SK-N-SH (cell line): Measurements from ENCODE around the gene NAE1. TPM values are rescaled to one million over a fixed set of nuclear protein-coding genes. Genes with fewer than 3 reads are reported as not detected.

Source experiments
- CTCF ChIA-PET: fragments of 300-600, 350-600 bp; formaldehyde crosslinking; extraction: SDS; loops from one replicate; lab custom pipeline; 2021; lab: Yijun Ruan, JAX
- POLR2A ChIA-PET: fragments of 350-600 bp; sonication (Branson Sonifier 250); formaldehyde crosslinking; extraction: SDS; loops from one replicate; lab custom pipeline; 2020; ENCODE audit warnings: antibody characterized with exemption, inconsistent platforms; lab: Yijun Ruan, JAX
- DNase-seq: peaks from one replicate; pipeline ENCODE4 v3.0.0; 2012
- H2AFZ ChIP-seq: fragments of 200-600 bp; sonication (generic); 2 replicates; pipeline ENCODE4 v1.8.1; 2016; ENCODE audit warnings: antibody characterized with exemption, mild to moderate bottlenecking, low read depth
- H3F3A ChIP-seq: fragments of 200-600 bp; sonication (generic); replicated peaks from 2 replicates; pipeline ENCODE3; 2016; ENCODE audit warnings: antibody characterized with exemption, mild to moderate bottlenecking; ENCODE audit not compliant: insufficient read depth
- H3K27ac ChIP-seq, 2 experiments: fragments of 200-500 bp in 1 of 2; fragments of 200-600 bp in 1 of 2; sonication (Bioruptor generic) in 1 of 2; sonication (generic), shearing (Covaris generic) in 1 of 2; 2 replicates each; pipeline versions ENCODE4 v1.5.1 to v1.6.1; 2014 to 2016; ENCODE audit warnings: low read depth in 2 of 2, inconsistent platforms in 1 of 2, low read length in 1 of 2, mild to moderate bottlenecking in 1 of 2, mixed read lengths in 1 of 2
- H3K27me3 ChIP-seq: fragments of 200-600 bp; sonication (generic), shearing (Covaris generic); 2 replicates; pipeline ENCODE4 v1.6.1; 2016; ENCODE audit warnings: mixed run types; ENCODE audit not compliant: insufficient read depth
- H3K36me3 ChIP-seq, 2 experiments: fragments of 200-500 bp in 1 of 2; fragments of 200-600 bp in 1 of 2; sonication (Bioruptor generic) in 1 of 2; sonication (generic) in 1 of 2; replicated peaks in 1 of 2; 2 replicates each; pipeline versions ENCODE3 to v1.5.1; 2014 to 2016; ENCODE audit warnings: low read length in 1 of 2, mild to moderate bottlenecking in 1 of 2; ENCODE audit not compliant: insufficient read depth in 2 of 2, control insufficient read depth in 1 of 2
- H3K4me1 ChIP-seq, 2 experiments: fragments of 200-500 bp in 1 of 2; fragments of 200-600 bp in 1 of 2; sonication (Bioruptor generic) in 1 of 2; sonication (generic), shearing (Covaris generic) in 1 of 2; 2 replicates each; pipeline versions ENCODE4 v1.5.1 to v1.6.1; 2014 to 2016; ENCODE audit warnings: low read depth in 1 of 2, low read length in 1 of 2, mixed run types in 1 of 2; ENCODE audit not compliant: insufficient read depth in 2 of 2, control insufficient read depth in 1 of 2
- H3K4me2 ChIP-seq: fragments of 200-600 bp; sonication (generic), shearing (Covaris generic); 2 replicates; pipeline ENCODE4 v1.6.1; 2017; ENCODE audit warnings: mixed run types
- H3K4me3 ChIP-seq, 2 experiments: fragments of 200-500 bp in 1 of 2; fragments of 200-600 bp in 1 of 2; sonication (Bioruptor generic) in 1 of 2; sonication (generic), shearing (Covaris generic) in 1 of 2; 2 replicates each; pipeline versions ENCODE4 v1.5.1 to v1.8.1; 2014 to 2016; ENCODE audit warnings: low read depth in 2 of 2, inconsistent platforms in 1 of 2, low read length in 1 of 2, mild to moderate bottlenecking in 1 of 2, mixed read lengths in 1 of 2, moderate library complexity in 1 of 2
- H3K79me2 ChIP-seq: fragments of 200-600 bp; sonication (generic); 2 replicates; pipeline ENCODE4 v1.8.1; 2017; ENCODE audit warnings: mild to moderate bottlenecking; ENCODE audit not compliant: insufficient read depth
- H3K9ac ChIP-seq: fragments of 200-600 bp; sonication (generic); 2 replicates; pipeline ENCODE4 v1.6.1; 2017; ENCODE audit warnings: mixed run types
- H3K9me2 ChIP-seq: fragments of 200-600 bp; sonication (generic); 2 replicates; pipeline ENCODE4 v1.6.1; 2017; ENCODE audit warnings: mixed run types
- H3K9me3 ChIP-seq: fragments of 200-600 bp; sonication (generic); 2 replicates; pipeline ENCODE4 v1.6.1; 2017; ENCODE audit warnings: mixed run types, mild to moderate bottlenecking, moderate library complexity
- H4K20me1 ChIP-seq: fragments of 200-600 bp; sonication (generic); 2 replicates; pipeline ENCODE4 v1.6.1; 2017; ENCODE audit warnings: mild to moderate bottlenecking, mixed run types; ENCODE audit not compliant: insufficient read depth
- CHD2 ChIP-seq: fragments of 150-350 bp; IDR thresholded peaks from 2 replicates; pipeline ENCODE4 v1.6.1; 2018; ENCODE audit warnings: low read length; ENCODE audit not compliant: partially characterized antibody
- ELF1 ChIP-seq: IDR thresholded peaks from 2 replicates; pipeline ENCODE4 v1.4.0; 2012
- EZH2phosphoT487 ChIP-seq: fragments of 200-600 bp; sonication (generic); IDR thresholded peaks from 2 replicates; pipeline ENCODE4 v1.6.1; 2017; ENCODE audit warnings: low read depth, mixed run types, mild to moderate bottlenecking, antibody characterized with exemption, moderate library complexity, borderline replicate concordance
- FOSL2 ChIP-seq: IDR thresholded peaks from 2 replicates; pipeline ENCODE4 v1.4.0; 2012; ENCODE audit warnings: low read depth, mild to moderate bottlenecking, moderate library complexity, borderline replicate concordance
- FOXM1 ChIP-seq: IDR thresholded peaks from 2 replicates; pipeline ENCODE4 v1.4.0; 2012; ENCODE audit warnings: low read depth, mild to moderate bottlenecking
- GABPA ChIP-seq: IDR thresholded peaks from 2 replicates; pipeline ENCODE4 v1.4.0; 2012; ENCODE audit warnings: low read depth, mild to moderate bottlenecking
- MXI1 ChIP-seq: IDR thresholded peaks from 2 replicates; pipeline ENCODE4 v1.6.1; 2012; ENCODE audit warnings: mild to moderate bottlenecking, low read depth, low read length, improper control_type of control experiment
- RCOR1 ChIP-seq: fragments of 150-350 bp; IDR thresholded peaks from 2 replicates; pipeline ENCODE4 v1.6.1; 2017; ENCODE audit warnings: antibody characterized with exemption, low read length
- RFX5 ChIP-seq: IDR thresholded peaks from 2 replicates; pipeline ENCODE4 v1.6.1; 2012; ENCODE audit warnings: mild to moderate bottlenecking, improper control_type of control experiment, low read length
- RXRA ChIP-seq: IDR thresholded peaks from 2 replicates; pipeline ENCODE4 v1.4.0; 2012; ENCODE audit warnings: low read depth, mild to moderate bottlenecking, borderline replicate concordance
- SIN3A ChIP-seq: IDR thresholded peaks from 2 replicates; pipeline ENCODE4 v1.6.1; 2012; ENCODE audit warnings: low read depth, mild to moderate bottlenecking, low read length, moderate library complexity, borderline replicate concordance
- TAF1 ChIP-seq: IDR thresholded peaks from 2 replicates; pipeline ENCODE4 v1.6.1; 2012; ENCODE audit warnings: low read depth, mild to moderate bottlenecking, low read length, moderate library complexity, borderline replicate concordance
- WGBS: methylation state at CpG from one replicate; pipeline ENCODE4 v1.1.6; 2017; ENCODE audit warnings: low lambda C conversion rate; 5-methylcytosine and 5-hydroxymethylcytosine counted together
- polyA plus RNA-seq, 3 experiments: library from polyadenylated mRNA; depleted of rRNA; stranded (reverse); fragments of >200 nt; gene quantifications; 2 replicates each; pipeline ENCODE4 v1.2.3, GENCODE V29; 2012
- TF ChIP-seq, protein P1 (sequence below): IDR thresholded peaks from 2 replicates; pipeline ENCODE4 v1.4.0; 2012; ENCODE audit warnings: low read depth, borderline replicate concordance
- TF ChIP-seq, protein P2 (sequence below): IDR thresholded peaks from 2 replicates; pipeline ENCODE4 v1.6.1; 2012; ENCODE audit warnings: mild to moderate bottlenecking, low read depth, low read length, moderate library complexity
- TF ChIP-seq, protein P3 (sequence below): fragments of 200-600 bp; sonication (generic); IDR thresholded peaks from 2 replicates; pipeline ENCODE4 v1.6.1; 2017; ENCODE audit warnings: antibody characterized with exemption, mild to moderate bottlenecking, moderate library complexity
- TF ChIP-seq, protein P4 (sequence below): IDR thresholded peaks from 2 replicates; pipeline ENCODE4 v1.4.0; 2012; ENCODE audit warnings: low read depth
- TF ChIP-seq, protein P5 (sequence below): fragments of 150-350 bp; IDR thresholded peaks from 2 replicates; pipeline ENCODE4 v1.6.1; 2017; ENCODE audit warnings: antibody characterized with exemption, low read length, low read depth, borderline replicate concordance

Gene NAE1
- polyA plus RNA-seq, 1 of the 3 experiments (the other 2 are of a cell fraction), result 33.8 TPM

DNA sequence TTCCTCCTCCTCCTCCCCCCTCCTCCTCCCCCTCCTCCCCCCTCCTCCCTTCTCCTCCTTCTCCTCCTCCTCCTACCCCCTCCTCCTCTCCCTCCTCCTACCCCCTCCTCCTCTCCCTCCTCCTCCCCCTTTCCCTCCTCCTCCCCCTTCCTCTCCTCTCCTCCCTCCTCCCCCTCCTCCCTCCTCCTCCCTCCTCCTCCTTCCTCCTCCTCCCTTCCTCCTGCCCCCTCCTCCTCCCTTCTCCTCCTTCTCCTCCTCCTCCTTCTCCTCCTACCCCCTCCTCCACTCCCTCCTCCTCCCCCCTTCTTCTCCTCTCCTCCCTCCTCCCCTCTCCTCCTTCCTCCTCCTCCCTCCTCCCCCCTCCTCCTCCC is 42.9 kb upstream of the NAE1 start:
- POLR2A ChIA-PET, result interaction anchor here (1.5 kb wide), 1 partner anchor 43 kb away, joined by 5 read pairs; the partner anchor contains the start of gene NAE1

DNA sequence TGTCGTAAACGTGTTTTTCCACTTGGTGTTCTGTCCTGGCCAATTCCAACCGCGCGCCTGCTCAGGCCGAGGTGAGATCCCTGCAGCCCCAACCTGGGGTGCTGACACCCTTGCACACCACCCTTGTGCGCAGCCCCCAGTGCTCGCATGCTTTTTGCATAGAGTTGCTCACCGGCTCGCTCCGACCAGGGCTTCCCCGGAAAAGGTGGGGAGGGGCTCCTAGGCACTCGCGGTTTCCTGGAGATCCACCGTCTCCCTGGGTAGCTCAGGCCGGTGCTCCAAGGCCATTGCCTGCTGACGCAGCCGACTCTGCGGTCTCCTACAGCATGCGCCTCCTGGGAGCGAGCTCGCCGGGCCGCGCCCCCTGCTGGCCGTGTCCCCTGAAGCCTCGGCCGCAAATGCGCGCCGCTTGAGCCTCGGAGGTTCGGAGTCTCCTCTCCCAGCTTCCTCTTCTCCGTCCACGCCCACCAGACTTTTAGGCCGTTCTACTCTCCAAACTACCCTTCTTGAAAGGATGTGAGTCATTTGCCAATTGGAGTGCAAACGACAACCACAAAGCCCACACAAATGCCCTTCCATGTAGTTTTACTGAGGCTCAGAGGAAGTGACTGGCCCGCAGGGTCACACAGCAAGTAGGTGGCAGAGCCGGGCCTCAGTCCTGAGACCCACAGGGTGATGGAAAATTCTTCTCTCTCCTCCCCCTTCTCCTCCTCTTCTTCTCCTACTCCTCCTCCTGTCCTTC is 42.3 kb upstream of the NAE1 start:
- Histone ChIP-seq H3K9ac (peak overlapping the region; percentile 36; the same call in 1 of the 2 replicates), H3K4me1 (peaks cover 3 to 5% of the 10 kb centered on the region in 2 experiments; a peak in 3 of 4 replicates), H3K4me2 (peak overlapping the region; percentile 83), H3K27ac (peak overlapping the region in 1 of 2 experiments; percentile 55; a peak in 1 of 4 replicates), H3K79me2 (no peaks in the 10 kb centered on the region), H3K36me3 (no peaks in the 10 kb centered on the region), H2AFZ (peak overlapping the region; percentile 92), H3K4me3 (peak overlapping the region; percentile 12 to 59), H3K9me3 (no peaks in the 10 kb centered on the region), H4K20me1 (no peaks in the 10 kb centered on the region), H3F3A (peaks cover 18% of the 10 kb centered on the region), H3K9me2 (no peaks in the 10 kb centered on the region), H3K27me3 (no peaks in the 10 kb centered on the region)
- ChIA-PET POLR2A (interaction anchor here (0.8 to 1.5 kb wide), 2 partner anchors 42 to 122 kb away, joined by 4 to 5 read pairs; partner anchors contain the start of genes DYNC1LI2 and NAE1), CTCF (interaction anchor here (0.6 to 4.1 kb wide), 45 partner anchors 9 to 467 kb away, joined by 3 to 26 read pairs (median 5); partner anchors contain the start of genes CMTM3, NAE1 and RRAD)
- 23% methylated on average over 25 of the region's 39 CpGs for WGBS
- peak; percentile 89 for DNase-seq
- TF ChIP-seq TAF1, result peak; percentile 57; the same call in 1 of the 2 replicates
- TF ChIP-seq, protein P1, sequence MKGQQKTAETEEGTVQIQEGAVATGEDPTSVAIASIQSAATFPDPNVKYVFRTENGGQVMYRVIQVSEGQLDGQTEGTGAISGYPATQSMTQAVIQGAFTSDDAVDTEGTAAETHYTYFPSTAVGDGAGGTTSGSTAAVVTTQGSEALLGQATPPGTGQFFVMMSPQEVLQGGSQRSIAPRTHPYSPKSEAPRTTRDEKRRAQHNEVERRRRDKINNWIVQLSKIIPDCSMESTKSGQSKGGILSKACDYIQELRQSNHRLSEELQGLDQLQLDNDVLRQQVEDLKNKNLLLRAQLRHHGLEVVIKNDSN, result no peak
- TF ChIP-seq ELF1, result 0 out of 2 replicates have a peak, but pooled peaks have one; percentile 17
- peak; percentile 18; the same call in 1 of the 2 replicates for TF ChIP-seq RXRA
- TF ChIP-seq CHD2, result no peak
- TF ChIP-seq, protein P2, sequence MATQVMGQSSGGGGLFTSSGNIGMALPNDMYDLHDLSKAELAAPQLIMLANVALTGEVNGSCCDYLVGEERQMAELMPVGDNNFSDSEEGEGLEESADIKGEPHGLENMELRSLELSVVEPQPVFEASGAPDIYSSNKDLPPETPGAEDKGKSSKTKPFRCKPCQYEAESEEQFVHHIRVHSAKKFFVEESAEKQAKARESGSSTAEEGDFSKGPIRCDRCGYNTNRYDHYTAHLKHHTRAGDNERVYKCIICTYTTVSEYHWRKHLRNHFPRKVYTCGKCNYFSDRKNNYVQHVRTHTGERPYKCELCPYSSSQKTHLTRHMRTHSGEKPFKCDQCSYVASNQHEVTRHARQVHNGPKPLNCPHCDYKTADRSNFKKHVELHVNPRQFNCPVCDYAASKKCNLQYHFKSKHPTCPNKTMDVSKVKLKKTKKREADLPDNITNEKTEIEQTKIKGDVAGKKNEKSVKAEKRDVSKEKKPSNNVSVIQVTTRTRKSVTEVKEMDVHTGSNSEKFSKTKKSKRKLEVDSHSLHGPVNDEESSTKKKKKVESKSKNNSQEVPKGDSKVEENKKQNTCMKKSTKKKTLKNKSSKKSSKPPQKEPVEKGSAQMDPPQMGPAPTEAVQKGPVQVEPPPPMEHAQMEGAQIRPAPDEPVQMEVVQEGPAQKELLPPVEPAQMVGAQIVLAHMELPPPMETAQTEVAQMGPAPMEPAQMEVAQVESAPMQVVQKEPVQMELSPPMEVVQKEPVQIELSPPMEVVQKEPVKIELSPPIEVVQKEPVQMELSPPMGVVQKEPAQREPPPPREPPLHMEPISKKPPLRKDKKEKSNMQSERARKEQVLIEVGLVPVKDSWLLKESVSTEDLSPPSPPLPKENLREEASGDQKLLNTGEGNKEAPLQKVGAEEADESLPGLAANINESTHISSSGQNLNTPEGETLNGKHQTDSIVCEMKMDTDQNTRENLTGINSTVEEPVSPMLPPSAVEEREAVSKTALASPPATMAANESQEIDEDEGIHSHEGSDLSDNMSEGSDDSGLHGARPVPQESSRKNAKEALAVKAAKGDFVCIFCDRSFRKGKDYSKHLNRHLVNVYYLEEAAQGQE, result peak; percentile 27; the same call in 1 of the 2 replicates
- TF ChIP-seq FOXM1, result no peak
- no peak for TF ChIP-seq RFX5
- peak; percentile 5; the same call in 1 of the 2 replicates for TF ChIP-seq RCOR1
- TF ChIP-seq FOSL2, result peak; percentile 77
- TF ChIP-seq SIN3A, result peak; percentile 82; the same call in 1 of the 2 replicates
- TF ChIP-seq, protein P3, sequence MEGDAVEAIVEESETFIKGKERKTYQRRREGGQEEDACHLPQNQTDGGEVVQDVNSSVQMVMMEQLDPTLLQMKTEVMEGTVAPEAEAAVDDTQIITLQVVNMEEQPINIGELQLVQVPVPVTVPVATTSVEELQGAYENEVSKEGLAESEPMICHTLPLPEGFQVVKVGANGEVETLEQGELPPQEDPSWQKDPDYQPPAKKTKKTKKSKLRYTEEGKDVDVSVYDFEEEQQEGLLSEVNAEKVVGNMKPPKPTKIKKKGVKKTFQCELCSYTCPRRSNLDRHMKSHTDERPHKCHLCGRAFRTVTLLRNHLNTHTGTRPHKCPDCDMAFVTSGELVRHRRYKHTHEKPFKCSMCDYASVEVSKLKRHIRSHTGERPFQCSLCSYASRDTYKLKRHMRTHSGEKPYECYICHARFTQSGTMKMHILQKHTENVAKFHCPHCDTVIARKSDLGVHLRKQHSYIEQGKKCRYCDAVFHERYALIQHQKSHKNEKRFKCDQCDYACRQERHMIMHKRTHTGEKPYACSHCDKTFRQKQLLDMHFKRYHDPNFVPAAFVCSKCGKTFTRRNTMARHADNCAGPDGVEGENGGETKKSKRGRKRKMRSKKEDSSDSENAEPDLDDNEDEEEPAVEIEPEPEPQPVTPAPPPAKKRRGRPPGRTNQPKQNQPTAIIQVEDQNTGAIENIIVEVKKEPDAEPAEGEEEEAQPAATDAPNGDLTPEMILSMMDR, result peak; percentile 97
- peak; percentile 81 for TF ChIP-seq MXI1
- TF ChIP-seq, protein P4, sequence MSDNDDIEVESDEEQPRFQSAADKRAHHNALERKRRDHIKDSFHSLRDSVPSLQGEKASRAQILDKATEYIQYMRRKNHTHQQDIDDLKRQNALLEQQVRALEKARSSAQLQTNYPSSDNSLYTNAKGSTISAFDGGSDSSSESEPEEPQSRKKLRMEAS, result peak; percentile 97

More for the DNA sequence above, 42.9 kb upstream of the NAE1 start:
- Histone ChIP-seq H3K36me3 (no peaks in the 10 kb centered on the region), H4K20me1 (no peaks in the 10 kb centered on the region), H3K4me3 (no peak overlapping the region), H3K4me2 (no peak overlapping the region), H2AFZ (no peak overlapping the region), H3K9me3 (no peaks in the 10 kb centered on the region), H3K4me1 (peaks cover 3 to 5% of the 10 kb centered on the region in 2 experiments; a peak in 3 of 4 replicates), H3K79me2 (no peaks in the 10 kb centered on the region), H3K9ac (no peak overlapping the region), H3K27me3 (no peaks in the 10 kb centered on the region), H3K27ac (peak overlapping the region in 1 of 2 experiments; percentile 55; a peak in 1 of 4 replicates), H3K9me2 (no peaks in the 10 kb centered on the region), H3F3A (peaks cover 21% of the 10 kb centered on the region)
- no peak for DNase-seq
- TF ChIP-seq EZH2phosphoT487, result no peak
- no peak for TF ChIP-seq CHD2
- no peak for TF ChIP-seq FOSL2
- no peak for TF ChIP-seq GABPA
- TF ChIP-seq, protein P5, sequence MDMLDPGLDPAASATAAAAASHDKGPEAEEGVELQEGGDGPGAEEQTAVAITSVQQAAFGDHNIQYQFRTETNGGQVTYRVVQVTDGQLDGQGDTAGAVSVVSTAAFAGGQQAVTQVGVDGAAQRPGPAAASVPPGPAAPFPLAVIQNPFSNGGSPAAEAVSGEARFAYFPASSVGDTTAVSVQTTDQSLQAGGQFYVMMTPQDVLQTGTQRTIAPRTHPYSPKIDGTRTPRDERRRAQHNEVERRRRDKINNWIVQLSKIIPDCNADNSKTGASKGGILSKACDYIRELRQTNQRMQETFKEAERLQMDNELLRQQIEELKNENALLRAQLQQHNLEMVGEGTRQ, result no peak
- TF ChIP-seq ELF1, result no peak
- CTCF ChIA-PET, result interaction anchor here (0.8 to 4.1 kb wide), 36 partner anchors 9 to 467 kb away, joined by 3 to 26 read pairs (median 6); partner anchors contain the start of gene NAE1
